NB4 (cell line): ENCODE results near the gene PRIMA1.

Source experiments
- MYC ChIP-seq: IDR thresholded peaks from 2 replicates; pipeline ENCODE4 v1.6.1; 2011; ENCODE audit warnings: low read depth, low read length
- POLR2A ChIP-seq: IDR thresholded peaks from 2 replicates; pipeline ENCODE4 v1.6.1; 2011; ENCODE audit warnings: mild to moderate bottlenecking; ENCODE audit not compliant: insufficient read length; ENCODE audit errors: extremely low read depth
- TF ChIP-seq, protein P1 (sequence below): IDR thresholded peaks from one replicate; pipeline ENCODE4 v1.5.1; 2012; ENCODE audit warnings: low read depth, low read length
- TF ChIP-seq, protein P2 (sequence below): IDR thresholded peaks from 2 replicates; pipeline ENCODE4 v1.6.1; 2011; ENCODE audit warnings: low read depth, low read length

DNA sequence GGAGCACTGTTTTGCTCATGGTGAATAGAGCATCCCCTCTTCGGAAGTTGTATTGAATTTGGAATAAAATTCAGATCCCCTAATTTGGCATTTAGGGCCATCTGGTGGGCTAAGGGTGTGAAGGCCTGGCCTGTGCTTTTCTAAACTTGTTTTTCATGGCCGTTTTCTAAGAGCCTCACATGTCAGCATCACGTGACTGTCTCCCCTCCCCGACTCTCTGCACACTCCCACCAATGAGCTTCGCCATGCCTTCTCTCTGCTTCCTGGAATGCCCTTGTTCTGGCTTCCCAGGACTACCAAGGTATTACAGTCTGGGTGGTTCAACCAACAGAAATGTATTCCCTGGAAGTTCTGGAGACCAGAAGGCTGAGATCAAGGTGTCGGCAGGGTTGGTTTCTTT, 85.3 kb downstream of the PRIMA1 start:
- TF ChIP-seq, protein P1, sequence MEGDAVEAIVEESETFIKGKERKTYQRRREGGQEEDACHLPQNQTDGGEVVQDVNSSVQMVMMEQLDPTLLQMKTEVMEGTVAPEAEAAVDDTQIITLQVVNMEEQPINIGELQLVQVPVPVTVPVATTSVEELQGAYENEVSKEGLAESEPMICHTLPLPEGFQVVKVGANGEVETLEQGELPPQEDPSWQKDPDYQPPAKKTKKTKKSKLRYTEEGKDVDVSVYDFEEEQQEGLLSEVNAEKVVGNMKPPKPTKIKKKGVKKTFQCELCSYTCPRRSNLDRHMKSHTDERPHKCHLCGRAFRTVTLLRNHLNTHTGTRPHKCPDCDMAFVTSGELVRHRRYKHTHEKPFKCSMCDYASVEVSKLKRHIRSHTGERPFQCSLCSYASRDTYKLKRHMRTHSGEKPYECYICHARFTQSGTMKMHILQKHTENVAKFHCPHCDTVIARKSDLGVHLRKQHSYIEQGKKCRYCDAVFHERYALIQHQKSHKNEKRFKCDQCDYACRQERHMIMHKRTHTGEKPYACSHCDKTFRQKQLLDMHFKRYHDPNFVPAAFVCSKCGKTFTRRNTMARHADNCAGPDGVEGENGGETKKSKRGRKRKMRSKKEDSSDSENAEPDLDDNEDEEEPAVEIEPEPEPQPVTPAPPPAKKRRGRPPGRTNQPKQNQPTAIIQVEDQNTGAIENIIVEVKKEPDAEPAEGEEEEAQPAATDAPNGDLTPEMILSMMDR: no peak
- no peak for TF ChIP-seq POLR2A
- no peak for TF ChIP-seq MYC
- TF ChIP-seq, protein P2, sequence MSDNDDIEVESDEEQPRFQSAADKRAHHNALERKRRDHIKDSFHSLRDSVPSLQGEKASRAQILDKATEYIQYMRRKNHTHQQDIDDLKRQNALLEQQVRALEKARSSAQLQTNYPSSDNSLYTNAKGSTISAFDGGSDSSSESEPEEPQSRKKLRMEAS: no peak
